HG03442 (cell line): ENCODE data around the gene DYNLT2B.
A peak's percentile ranks its signal among the peaks of the same experiment; 100 is the strongest.
"Not testable (repeated sequence)": the region's sequence is repeated elsewhere in the genome, so short reads cannot be mapped to it uniquely, and the experiment has no call there.

ENCODE experiments used
- ATAC-seq: cut with Tn5 transposase; IDR thresholded peaks from one replicate; pipeline ENCODE4 v1.9.1; 2021; ENCODE audit warnings: mild to moderate bottlenecking, moderate library complexity; ENCODE audit not compliant: unreplicated experiment

Gene DYNLT2B

DNA sequence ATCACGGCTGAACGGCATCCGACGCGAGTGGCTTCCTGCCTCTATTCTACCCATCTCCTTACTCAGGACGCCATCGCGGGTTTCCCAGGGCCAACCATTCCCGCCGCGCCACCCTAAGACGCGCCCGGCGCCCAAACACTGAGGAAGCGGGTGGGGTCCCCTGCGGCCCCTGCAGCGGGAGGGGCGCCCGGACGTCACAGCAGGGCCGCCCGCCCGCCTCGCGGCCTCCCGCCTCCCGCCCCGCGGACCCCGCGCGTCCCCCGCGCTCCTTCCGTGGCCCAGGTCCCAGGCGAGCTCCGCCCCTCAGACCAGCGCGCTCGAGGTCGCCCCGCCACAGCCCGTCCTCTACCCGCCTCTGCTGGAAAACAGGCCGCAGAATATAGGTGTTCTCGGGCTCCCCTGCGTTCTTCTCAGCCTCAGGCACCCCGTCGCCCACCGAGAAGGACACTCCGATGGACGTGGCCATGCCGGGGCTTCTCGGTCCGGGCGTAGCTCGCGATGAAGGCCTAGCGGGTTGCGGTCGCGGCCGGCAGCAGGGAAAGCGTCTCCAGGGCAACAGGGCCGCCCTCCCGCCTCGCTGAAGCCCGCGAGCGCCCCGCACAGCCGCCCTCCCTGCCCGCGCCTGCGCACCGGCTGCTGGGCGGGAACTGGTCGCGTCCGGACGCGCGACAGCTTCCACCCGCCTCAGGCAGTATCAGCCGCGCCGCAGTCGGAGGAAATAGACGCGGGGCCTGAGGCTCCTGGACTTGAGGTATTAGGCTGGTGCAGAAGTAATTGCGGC is at the start of gene DYNLT2B:
Gene DYNLT2B (minus strand): TSS at position 554 of the 781 bp plus-strand sequence. CDS start 88 bp downstream, at position 466.
- peak; percentile 83 for ATAC-seq

DNA sequence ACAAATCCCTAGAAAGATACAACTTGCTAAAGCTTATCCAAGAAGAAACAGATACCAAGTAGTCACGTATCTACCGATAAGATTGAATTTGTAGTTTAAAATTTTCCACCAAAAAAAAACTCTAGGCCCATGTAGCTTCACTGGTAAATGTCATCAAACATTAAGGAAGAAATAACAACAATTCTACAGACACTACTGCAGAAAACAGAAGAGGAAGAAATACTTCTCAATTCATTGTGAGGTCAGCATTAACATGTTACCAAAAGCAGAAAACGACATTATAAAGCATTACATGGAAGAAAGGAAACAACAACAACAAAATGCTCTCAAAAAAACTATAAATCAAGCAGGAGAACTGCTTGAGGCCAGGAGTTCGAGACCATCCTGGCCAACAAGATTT is 47.7 kb upstream of the DYNLT2B start:
- ATAC-seq = no peak

DNA sequence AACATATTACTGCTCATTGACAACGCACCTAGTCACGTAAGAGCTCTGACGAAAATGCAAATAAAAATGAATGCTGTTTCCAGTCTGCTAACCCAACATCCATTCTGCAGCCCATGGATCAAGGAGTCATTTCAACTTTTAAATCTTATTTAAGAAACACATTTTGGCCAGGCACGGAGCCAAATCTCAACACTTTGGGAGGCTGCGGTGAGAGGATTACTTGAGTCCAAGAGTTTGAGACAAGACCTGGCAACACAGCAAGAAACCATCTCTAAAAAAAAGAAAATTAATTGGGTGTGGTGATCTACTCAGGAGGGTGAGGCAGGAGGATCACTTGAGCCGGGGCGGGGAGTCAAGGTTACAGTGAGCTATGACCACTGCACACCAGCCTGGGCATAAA is 42.5 kb upstream of the DYNLT2B start:
- no peak for ATAC-seq

GRCh38 chr3:196358540-196358939 is 40.5 kb upstream of the DYNLT2B start:
- not testable (repeated sequence) for ATAC-seq

- no peak for ATAC-seq
Measured at GRCh38 chr3:196357905-196358304, 39.9 kb upstream of the DYNLT2B start.

GRCh38 chr3:196356556-196356955 is 38.5 kb upstream of the DYNLT2B start:
- no peak for ATAC-seq

- no peak for ATAC-seq
Measured at GRCh38 chr3:196355668-196356067, 37.6 kb upstream of the DYNLT2B start.

DNA sequence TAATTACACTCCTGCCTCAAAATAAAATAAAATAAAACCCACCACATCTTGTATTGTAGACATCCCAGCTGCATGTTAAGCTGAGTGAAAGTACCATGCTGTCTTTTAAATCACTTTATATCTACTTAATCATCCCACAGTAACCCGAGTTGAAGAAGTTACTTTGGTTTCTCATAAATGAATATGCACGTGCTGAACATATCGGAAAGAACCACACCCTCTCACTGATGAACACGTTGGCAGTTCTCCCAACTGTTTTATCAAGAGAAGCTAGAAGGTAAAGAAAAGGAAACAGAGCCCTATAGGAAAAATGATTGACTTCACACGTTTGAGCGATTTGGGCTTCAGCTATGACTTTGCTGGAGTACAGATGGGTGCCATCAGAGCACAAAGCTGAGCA is 36.1 kb upstream of the DYNLT2B start:
- no peak for ATAC-seq

DNA sequence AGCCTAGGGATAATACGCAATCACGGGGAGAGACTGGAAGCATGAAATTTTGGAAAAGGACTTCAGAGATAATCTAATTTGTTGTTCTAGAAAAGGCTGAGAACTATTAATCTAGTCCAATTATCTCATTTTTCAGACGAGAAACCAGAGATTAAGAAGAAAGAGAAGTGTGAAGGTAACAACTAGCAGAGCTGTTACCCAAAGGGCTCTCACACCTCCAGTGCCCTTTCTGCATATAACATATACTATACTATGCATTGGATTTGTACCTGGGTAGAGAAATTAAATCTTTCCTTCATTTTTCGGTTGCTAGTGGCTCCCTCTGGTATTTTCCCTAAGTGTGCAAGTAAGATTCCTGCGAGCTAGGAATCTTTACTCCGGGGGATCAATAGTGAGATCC is 33.5 kb upstream of the DYNLT2B start:
- no peak for ATAC-seq

DNA sequence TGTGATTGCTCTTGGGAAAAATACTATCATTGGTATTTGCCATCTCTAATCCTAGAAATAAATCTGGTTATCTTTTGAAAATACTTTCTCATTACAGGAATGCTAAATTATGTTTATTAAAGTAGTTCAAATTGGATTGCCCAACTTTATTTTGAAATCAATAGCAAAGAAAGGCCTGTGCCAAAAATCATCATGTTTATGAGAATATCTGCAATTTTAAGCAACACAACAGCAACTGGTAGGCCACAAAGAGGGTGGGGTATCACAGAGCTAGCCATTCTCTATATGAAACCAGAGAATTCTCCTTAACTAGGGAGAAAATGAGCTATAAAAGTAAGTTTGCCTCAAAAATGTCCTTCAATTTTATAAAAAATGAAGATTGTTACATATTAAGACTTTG is 32.0 kb upstream of the DYNLT2B start:
- no peak for ATAC-seq

- no peak for ATAC-seq
Measured at GRCh38 chr3:196348698-196349097, 30.7 kb upstream of the DYNLT2B start.

DNA sequence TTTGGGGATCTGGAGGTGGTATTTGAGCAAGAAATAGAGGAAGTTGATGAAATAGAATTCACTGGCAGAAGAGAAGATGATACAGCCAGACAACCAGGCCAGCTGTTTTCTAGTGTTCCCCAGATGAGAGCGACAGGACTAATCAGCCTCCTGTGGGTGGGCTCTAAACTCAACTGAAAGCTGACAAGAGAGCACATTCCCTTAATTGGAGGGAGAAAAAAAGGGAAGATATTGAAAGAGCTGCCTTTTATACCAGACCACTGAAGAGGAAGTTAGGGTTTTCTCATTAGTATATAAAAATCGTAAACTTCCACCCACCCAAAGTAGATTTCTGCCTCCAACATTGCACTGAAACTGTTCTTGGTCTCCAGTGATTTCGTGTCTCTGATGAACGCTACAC is 26.6 kb upstream of the DYNLT2B start:
- no peak for ATAC-seq

DNA sequence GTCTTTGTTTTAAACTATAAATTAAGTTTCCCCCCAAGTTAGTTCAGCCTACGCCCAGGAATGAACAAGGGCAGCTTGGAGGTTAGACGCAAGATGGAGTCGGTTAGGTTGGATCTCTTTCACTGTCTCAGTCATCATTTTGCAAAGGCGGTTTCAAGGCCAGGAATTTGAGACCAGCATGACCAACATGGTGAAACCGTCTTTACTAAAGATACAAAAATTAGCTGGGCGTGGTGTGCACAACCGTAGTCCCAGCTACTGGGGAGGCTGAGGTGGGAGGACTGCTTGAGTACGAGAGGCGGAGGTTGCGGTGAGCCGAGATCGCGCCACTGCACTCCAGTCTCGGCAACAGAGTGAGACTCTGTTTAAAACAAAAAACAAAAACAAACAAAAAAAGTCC is 25.9 kb upstream of the DYNLT2B start:
- not testable (repeated sequence) for ATAC-seq

DNA sequence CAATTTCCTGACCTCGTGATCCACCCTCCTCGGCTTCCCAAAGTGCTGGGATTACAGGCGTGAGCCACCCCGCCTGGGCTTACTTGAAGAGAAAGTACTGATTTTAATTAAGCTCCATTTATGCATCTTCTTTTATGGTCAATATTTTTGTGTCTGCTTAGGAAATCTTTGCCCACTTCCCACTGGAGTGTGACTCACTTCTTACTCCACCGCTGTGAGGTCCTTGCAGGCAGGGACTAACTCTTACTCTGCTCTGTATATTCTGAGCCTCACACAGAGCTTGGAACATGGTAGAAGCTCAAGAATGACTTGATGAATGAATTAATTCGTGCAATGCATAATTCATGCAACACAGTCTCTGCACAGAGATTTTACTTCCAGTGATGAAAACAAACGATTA is 23.1 kb upstream of the DYNLT2B start:
- ATAC-seq = no peak

GRCh38 chr3:196340466-196340865 is 22.4 kb upstream of the DYNLT2B start:
- no peak for ATAC-seq

- no peak for ATAC-seq
Measured at GRCh38 chr3:196339493-196340254, 21.6 kb upstream of the DYNLT2B start.

GRCh38 chr3:196339044-196339443 is 21.0 kb upstream of the DYNLT2B start:
- ATAC-seq = no peak

- no peak for ATAC-seq
Measured at GRCh38 chr3:196336319-196337145, 18.5 kb upstream of the DYNLT2B start.

DNA sequence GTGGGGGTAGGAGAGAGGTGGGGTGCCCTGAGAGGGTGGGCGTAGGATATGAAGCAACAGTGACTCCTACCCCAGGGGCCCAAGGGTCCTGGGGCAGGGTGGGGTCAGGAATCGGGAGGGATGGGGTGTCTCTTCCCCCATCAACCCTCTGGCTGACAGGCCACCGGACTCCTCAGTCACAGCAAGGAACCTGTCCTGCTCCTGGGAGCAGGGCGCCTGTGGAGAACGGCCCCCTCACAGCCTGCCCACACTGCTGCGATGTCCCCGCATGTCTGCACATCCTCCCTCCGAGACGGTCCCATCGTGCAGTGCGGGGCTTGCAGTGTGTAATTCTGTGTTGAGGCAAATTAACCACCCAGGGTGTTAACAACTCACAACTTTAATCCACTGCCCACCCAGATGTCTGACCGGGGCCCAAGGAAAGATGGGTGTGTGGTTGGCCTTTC is 17.5 kb upstream of the DYNLT2B start:
- no peak for ATAC-seq

DNA sequence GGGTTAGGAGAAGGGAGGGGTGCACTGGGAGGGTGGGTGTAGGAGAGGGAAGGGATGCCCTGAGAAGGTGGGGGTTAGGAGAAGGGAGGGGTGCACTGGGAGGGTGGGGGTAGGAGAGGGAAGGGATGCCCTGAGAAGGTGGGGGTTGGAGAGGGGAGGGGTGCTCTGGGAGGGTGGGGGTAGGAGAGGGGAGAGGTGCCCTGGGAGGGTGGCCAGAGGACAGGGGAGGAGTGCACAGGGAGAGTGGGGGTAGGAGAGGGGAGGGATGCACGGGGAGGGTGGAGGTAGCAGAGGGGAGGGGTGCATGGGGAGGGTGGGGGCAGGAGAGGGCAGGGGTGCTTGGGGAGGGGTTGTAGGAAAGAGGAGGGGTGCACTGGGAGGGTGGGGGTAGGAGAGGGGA is 16.9 kb upstream of the DYNLT2B start:
- ATAC-seq = no peak

- ATAC-seq = no peak
Measured at GRCh38 chr3:196332168-196332567, 14.1 kb upstream of the DYNLT2B start.
